ENCODE results near the gene PPP1R3C.

Gene PPP1R3C

DNA sequence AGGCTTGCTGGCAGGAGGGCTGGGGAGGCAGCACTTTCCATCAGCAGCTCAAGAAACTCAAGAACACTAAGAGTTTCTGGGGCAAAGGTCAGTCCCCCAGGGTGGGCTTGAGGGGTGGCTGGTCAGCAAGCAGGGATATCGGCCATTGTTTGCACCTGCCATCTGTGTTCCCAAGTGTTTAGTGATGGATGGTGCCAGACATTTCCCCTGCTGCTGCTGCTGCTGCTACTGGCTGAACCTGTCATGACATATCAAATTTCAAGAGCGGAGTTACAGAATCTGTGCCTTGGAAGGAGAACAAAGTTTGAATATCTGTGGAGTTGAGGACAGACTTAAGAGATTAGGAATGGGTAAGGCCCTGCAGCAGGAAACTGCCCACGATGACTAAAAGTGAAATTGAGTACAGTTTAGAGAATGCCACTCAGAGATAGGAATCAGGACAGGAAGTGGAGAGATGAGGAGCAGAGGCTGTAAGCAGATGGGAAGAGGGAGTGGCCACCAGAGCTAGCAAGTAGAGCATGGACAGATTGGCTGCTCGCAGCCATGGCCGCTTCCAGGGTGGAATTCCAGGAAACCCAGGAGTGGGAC, 39.2 kb upstream of the PPP1R3C start:
- Histone ChIP-seq H3K36me3 (replicated peaks) (no peaks in the 10 kb centered on the region), H3K27ac (no peak overlapping the region), H3K4me3 (ENCODE audit: low read depth, low read length) (no peak overlapping the region), H3K27me3 (replicated peaks) (no peaks in the 10 kb centered on the region)
- in situ Hi-C loops (cut with HindIII; ENCODE audit: low pct_ligation_motif_present, low sequenced_read_pairs) = no loop called here
- peak; percentile 22 for DNase-seq
- TF ChIP-seq, protein P1, sequence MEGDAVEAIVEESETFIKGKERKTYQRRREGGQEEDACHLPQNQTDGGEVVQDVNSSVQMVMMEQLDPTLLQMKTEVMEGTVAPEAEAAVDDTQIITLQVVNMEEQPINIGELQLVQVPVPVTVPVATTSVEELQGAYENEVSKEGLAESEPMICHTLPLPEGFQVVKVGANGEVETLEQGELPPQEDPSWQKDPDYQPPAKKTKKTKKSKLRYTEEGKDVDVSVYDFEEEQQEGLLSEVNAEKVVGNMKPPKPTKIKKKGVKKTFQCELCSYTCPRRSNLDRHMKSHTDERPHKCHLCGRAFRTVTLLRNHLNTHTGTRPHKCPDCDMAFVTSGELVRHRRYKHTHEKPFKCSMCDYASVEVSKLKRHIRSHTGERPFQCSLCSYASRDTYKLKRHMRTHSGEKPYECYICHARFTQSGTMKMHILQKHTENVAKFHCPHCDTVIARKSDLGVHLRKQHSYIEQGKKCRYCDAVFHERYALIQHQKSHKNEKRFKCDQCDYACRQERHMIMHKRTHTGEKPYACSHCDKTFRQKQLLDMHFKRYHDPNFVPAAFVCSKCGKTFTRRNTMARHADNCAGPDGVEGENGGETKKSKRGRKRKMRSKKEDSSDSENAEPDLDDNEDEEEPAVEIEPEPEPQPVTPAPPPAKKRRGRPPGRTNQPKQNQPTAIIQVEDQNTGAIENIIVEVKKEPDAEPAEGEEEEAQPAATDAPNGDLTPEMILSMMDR (IDR thresholded peaks at IDR 0.05; ENCODE audit: low read depth, low read length, missing control alignments) = no peak

DNA sequence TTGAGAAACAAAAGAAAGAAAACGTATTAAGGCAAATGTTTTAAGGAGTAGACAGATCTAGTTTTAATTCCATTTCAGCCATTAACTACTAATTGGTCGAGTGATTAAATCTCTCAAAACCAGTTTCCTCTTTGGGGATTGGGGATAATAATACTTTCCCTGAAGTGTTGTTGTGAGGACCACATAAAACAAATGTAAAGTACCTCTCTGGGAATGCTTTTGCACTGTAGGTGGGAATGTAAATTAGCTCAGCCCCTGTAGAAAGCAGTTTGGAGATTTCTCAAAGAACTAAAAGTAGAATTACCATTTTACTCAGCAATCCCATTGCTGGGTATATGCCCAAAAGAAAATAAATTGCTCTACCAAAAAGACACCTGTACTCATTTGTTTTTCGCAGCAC, 36.0 kb upstream of the PPP1R3C start:
- in situ Hi-C loops (cut with HindIII; ENCODE audit: low pct_ligation_motif_present, low sequenced_read_pairs) = no loop called here
- TF ChIP-seq, protein P1 (IDR thresholded peaks at IDR 0.05; ENCODE audit: low read depth, low read length, missing control alignments) = no peak
- H3K36me3 ChIP-seq (replicated peaks) = no peaks in the 10 kb centered on the region

DNA sequence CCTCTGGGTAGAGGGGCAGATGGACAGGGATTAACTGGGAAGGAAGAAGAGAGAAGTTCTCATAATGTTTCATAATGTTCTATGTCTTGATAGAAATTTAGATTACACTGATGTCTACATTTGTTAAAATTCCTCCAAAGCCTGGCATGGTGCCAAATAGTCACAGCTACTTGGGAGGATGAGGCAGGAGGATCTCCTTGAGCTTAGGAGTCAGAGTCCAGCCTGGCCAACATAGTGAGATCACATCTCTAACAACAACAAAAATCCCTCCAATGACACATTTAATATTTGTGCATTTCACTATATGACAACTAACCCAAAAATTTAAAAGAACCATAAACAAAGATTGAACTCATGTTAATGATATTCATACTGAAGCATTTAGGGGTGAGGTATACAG, 33.0 kb upstream of the PPP1R3C start:
- H3K27me3 ChIP-seq (replicated peaks) = no peaks in the 10 kb centered on the region
- in situ Hi-C loops (cut with HindIII; ENCODE audit: low pct_ligation_motif_present, low sequenced_read_pairs) = no loop called here
- no peak for DNase-seq
- TF ChIP-seq, protein P1 (IDR thresholded peaks at IDR 0.05; ENCODE audit: low read depth, low read length, missing control alignments) = no peak
- no peaks in the 10 kb centered on the region for H3K36me3 ChIP-seq (replicated peaks)
- no peak overlapping the region for H3K27ac ChIP-seq
- H3K4me3 ChIP-seq (ENCODE audit: low read depth, low read length) = no peak overlapping the region

More for the DNA sequence above, 36.0 kb upstream of the PPP1R3C start:
- H3K27me3 ChIP-seq (replicated peaks) = no peaks in the 10 kb centered on the region
- no peak overlapping the region for H3K4me3 ChIP-seq (ENCODE audit: low read depth, low read length)
- DNase-seq = no peak
- no peak overlapping the region for H3K27ac ChIP-seq

DNA sequence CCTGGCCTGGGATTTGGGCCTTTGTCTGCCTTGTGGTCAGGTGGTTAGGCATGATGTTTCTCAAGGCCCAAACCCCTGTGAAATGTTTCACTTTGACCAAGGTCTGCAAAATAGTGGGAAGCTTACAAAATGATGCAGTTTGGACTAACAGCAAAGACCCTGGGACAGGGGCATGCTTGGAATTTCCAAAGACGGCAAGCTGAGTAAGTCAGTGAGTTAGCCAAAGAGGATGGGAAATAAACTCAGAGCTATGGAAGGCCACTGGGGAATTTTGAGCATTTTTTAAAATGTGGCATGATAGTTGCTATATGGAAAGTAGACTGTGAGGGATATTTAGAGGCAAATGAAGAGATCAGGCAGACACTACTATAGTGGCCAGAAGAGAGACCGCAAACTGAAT, 31.6 kb upstream of the PPP1R3C start:
- in situ Hi-C loops (cut with HindIII; ENCODE audit: low pct_ligation_motif_present, low sequenced_read_pairs) = no loop called here
- Histone ChIP-seq H3K36me3 (replicated peaks) (no peaks in the 10 kb centered on the region), H3K4me3 (ENCODE audit: low read depth, low read length) (no peak overlapping the region), H3K27me3 (replicated peaks) (no peaks in the 10 kb centered on the region), H3K27ac (no peak overlapping the region)
- no peak for DNase-seq
- TF ChIP-seq, protein P1 (IDR thresholded peaks at IDR 0.05; ENCODE audit: low read depth, low read length, missing control alignments) = no peak

DNA sequence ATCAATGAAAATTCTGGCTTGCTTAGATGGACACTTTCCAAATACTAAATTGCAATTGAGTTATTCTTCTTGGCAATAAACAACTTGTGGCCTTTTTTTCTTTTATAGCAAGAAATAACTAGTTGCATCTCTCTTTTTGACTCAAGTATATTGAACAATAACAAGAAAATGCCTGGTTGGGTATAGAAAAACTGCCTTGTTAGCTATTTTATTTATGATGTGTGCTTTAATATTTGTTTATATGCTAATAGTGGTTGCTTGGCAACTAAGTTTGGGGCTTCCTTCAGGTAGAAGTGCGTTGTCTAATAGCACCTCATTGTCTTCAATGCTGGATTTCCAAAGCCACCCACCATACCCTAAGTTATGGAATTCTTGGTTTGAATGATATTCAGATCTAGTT, 30.1 kb upstream of the PPP1R3C start:
- DNase-seq = no peak
- H3K27ac ChIP-seq = no peak overlapping the region
- H3K4me3 ChIP-seq (ENCODE audit: low read depth, low read length) = no peak overlapping the region
- H3K36me3 ChIP-seq (replicated peaks) = no peaks in the 10 kb centered on the region
- TF ChIP-seq, protein P1 (IDR thresholded peaks at IDR 0.05; ENCODE audit: low read depth, low read length, missing control alignments) = no peak
- H3K27me3 ChIP-seq (replicated peaks) = no peaks in the 10 kb centered on the region
- in situ Hi-C loops (cut with HindIII; ENCODE audit: low pct_ligation_motif_present, low sequenced_read_pairs) = no loop called here
